ENCODE measurements around the gene RGS18.

Gene RGS18

GRCh38 chr1:192168964-192169363 lies 10.7 kb downstream of the RGS18 start:
- H3K27ac ChIP-seq: no peak overlapping the region
- no peaks in the 10 kb centered on the region; the same call in 1 of the 2 replicates for H3K36me3 ChIP-seq (ENCODE audit: insufficient read depth)
- H3K4me1 ChIP-seq (ENCODE audit: low read depth, poor library complexity, severe bottlenecking): no peaks in the 10 kb centered on the region
- no peak overlapping the region for H3K4me3 ChIP-seq (IDR thresholded peaks at IDR 0.05; ENCODE audit: insufficient read depth, low read depth, low read length)
- TF ChIP-seq, protein P1, sequence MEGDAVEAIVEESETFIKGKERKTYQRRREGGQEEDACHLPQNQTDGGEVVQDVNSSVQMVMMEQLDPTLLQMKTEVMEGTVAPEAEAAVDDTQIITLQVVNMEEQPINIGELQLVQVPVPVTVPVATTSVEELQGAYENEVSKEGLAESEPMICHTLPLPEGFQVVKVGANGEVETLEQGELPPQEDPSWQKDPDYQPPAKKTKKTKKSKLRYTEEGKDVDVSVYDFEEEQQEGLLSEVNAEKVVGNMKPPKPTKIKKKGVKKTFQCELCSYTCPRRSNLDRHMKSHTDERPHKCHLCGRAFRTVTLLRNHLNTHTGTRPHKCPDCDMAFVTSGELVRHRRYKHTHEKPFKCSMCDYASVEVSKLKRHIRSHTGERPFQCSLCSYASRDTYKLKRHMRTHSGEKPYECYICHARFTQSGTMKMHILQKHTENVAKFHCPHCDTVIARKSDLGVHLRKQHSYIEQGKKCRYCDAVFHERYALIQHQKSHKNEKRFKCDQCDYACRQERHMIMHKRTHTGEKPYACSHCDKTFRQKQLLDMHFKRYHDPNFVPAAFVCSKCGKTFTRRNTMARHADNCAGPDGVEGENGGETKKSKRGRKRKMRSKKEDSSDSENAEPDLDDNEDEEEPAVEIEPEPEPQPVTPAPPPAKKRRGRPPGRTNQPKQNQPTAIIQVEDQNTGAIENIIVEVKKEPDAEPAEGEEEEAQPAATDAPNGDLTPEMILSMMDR (conservative IDR thresholded peaks at IDR 0.05; ENCODE audit: low read depth, low read length): no peak
- no peak overlapping the region for H3K4me2 ChIP-seq
- no peaks in the 10 kb centered on the region for H4K20me1 ChIP-seq (ENCODE audit: insufficient read depth)
- no peaks in the 10 kb centered on the region for H3K27me3 ChIP-seq (ENCODE audit: insufficient read depth, low read depth)
- H3K9ac ChIP-seq: no peak overlapping the region
- no peak overlapping the region for H2AFZ ChIP-seq (ENCODE audit: low read depth)
- no peaks in the 10 kb centered on the region for H3K79me2 ChIP-seq (ENCODE audit: insufficient read depth, low read depth)

GRCh38 chr1:192170196-192170984 lies 12.1 kb downstream of the RGS18 start:
- H3K27ac ChIP-seq: no peak overlapping the region
- H3K4me1 ChIP-seq (ENCODE audit: low read depth, poor library complexity, severe bottlenecking): no peaks in the 10 kb centered on the region
- H3K36me3 ChIP-seq (ENCODE audit: insufficient read depth): no peaks in the 10 kb centered on the region; the same call in 1 of the 2 replicates
- H3K9ac ChIP-seq: no peak overlapping the region
- no peaks in the 10 kb centered on the region for H4K20me1 ChIP-seq (ENCODE audit: insufficient read depth)
- H3K4me2 ChIP-seq: no peak overlapping the region
- TF ChIP-seq, protein P1 (conservative IDR thresholded peaks at IDR 0.05; ENCODE audit: low read depth, low read length): no peak
- no peaks in the 10 kb centered on the region for H3K27me3 ChIP-seq (ENCODE audit: insufficient read depth, low read depth)
- no peak overlapping the region for H2AFZ ChIP-seq (ENCODE audit: low read depth)
- no peak overlapping the region for H3K4me3 ChIP-seq (IDR thresholded peaks at IDR 0.05; ENCODE audit: insufficient read depth, low read depth, low read length)
- no peaks in the 10 kb centered on the region for H3K79me2 ChIP-seq (ENCODE audit: insufficient read depth, low read depth)

DNA sequence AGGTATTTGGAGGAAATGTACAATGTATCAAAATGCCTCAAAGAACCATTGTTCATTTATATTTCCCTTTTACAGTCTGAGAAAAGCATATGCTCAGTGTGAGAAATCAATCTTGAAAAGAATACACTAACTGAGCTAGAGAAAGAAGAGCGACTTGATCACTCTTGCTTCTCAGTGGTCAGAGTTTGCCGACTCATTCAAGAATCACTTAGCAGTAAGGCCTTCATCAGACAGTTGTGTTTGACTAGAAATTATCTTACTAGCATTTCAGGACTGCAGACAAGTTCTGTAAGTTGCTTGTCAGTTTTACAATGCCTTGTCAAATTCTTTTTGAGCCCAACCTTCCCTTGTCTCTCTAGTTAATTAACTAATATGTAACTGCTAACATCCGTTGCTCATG lies 12.9 kb downstream of the RGS18 start:
- H3K27ac ChIP-seq: no peak overlapping the region
- TF ChIP-seq, protein P1 (conservative IDR thresholded peaks at IDR 0.05; ENCODE audit: low read depth, low read length): no peak
- no peak overlapping the region for H2AFZ ChIP-seq (ENCODE audit: low read depth)
- H3K4me1 ChIP-seq (ENCODE audit: low read depth, poor library complexity, severe bottlenecking): no peaks in the 10 kb centered on the region
- no peaks in the 10 kb centered on the region; the same call in 1 of the 2 replicates for H3K36me3 ChIP-seq (ENCODE audit: insufficient read depth)
- H3K4me2 ChIP-seq: no peak overlapping the region
- no peaks in the 10 kb centered on the region for H3K79me2 ChIP-seq (ENCODE audit: insufficient read depth, low read depth)
- no peak overlapping the region for H3K9ac ChIP-seq
- no peak overlapping the region for H3K4me3 ChIP-seq (IDR thresholded peaks at IDR 0.05; ENCODE audit: insufficient read depth, low read depth, low read length)
- H4K20me1 ChIP-seq (ENCODE audit: insufficient read depth): no peaks in the 10 kb centered on the region
- no peaks in the 10 kb centered on the region for H3K27me3 ChIP-seq (ENCODE audit: insufficient read depth, low read depth)

DNA sequence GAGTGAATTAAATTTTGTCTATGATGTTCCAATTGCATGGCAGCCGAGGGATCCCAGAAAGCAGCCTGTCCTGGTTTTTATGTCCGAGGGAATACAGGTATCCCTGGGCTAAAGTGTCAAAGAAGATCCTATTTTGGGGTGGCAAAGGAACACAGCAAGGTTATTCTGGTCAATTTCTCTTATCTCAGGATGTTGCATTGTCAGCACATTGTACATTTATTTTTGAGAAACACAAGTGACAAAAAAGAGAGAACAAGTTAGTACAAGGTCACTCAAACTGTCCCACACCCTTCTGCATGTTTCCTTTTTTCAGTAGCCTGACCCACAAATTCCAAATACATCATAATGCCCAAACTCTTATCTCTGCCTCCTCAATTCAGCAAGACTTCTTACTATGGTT lies 17.7 kb downstream of the RGS18 start:
- H4K20me1 ChIP-seq (ENCODE audit: insufficient read depth): no peaks in the 10 kb centered on the region
- no peak overlapping the region for H2AFZ ChIP-seq (ENCODE audit: low read depth)
- H3K4me1 ChIP-seq (ENCODE audit: low read depth, poor library complexity, severe bottlenecking): no peaks in the 10 kb centered on the region
- no peaks in the 10 kb centered on the region for H3K79me2 ChIP-seq (ENCODE audit: insufficient read depth, low read depth)
- TF ChIP-seq, protein P1 (conservative IDR thresholded peaks at IDR 0.05; ENCODE audit: low read depth, low read length): no peak
- no peaks in the 10 kb centered on the region for H3K36me3 ChIP-seq (ENCODE audit: insufficient read depth)
- no peak overlapping the region for H3K27ac ChIP-seq
- no peak overlapping the region for H3K4me2 ChIP-seq
- no peak overlapping the region for H3K9ac ChIP-seq
- H3K4me3 ChIP-seq (IDR thresholded peaks at IDR 0.05; ENCODE audit: insufficient read depth, low read depth, low read length): no peak overlapping the region
- H3K27me3 ChIP-seq (ENCODE audit: insufficient read depth, low read depth): no peaks in the 10 kb centered on the region
